HG03432 (cell line): Measurements from ENCODE around the gene KCNF1.

Experiments used
- ATAC-seq: cut with Tn5 transposase; IDR thresholded peaks from one replicate; pipeline ENCODE4 v1.9.1; 2021; ENCODE audit warnings: mild to moderate bottlenecking, moderate library complexity; ENCODE audit not compliant: unreplicated experiment

KCNF1 gene

DNA sequence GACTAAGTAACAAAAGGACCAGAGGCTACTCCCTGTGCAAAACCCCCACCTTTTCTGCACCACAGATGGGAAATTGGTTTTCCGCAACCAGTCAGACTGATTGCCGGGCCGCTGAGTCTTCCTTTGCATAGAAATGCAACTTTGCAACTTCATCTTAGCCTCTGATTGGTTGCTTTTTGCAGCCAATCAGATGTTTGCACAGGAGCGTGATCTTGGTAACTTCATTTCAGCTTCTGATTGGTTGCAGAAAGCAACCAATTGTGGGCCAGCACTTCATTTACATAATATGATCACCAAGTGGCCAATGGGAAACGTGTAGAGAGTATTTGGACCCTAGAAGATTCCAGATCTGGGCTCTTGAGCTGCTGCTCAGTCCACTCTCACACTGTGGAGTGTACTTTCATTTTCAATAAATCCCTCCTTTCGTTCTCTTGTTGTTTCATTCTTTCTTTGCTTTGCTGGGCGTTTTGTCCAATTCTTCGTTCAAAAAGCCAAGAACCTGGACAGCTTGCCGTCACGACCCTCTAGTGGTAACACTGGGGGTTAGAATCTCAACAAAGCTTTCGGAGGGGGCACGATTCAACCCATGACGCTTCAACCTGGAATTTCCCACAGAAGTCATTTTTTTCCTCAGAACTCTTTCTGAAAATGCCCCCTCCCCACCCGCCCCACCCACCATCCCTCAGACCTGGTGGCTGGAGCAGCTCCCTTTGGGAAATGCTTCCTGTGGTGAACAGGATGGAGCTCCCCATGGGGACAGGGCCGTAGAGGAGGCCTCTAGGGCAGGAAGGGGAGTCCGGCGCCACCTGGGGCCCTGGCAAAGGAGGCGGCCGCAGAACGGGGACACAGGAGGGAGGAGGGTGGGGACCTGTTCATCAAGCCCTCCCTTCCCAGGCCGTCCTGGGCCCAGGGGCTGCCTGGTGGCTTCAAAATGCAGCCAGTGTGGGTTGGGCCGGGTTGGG is 31.8 kb upstream of the KCNF1 start:
- no peak for ATAC-seq

DNA sequence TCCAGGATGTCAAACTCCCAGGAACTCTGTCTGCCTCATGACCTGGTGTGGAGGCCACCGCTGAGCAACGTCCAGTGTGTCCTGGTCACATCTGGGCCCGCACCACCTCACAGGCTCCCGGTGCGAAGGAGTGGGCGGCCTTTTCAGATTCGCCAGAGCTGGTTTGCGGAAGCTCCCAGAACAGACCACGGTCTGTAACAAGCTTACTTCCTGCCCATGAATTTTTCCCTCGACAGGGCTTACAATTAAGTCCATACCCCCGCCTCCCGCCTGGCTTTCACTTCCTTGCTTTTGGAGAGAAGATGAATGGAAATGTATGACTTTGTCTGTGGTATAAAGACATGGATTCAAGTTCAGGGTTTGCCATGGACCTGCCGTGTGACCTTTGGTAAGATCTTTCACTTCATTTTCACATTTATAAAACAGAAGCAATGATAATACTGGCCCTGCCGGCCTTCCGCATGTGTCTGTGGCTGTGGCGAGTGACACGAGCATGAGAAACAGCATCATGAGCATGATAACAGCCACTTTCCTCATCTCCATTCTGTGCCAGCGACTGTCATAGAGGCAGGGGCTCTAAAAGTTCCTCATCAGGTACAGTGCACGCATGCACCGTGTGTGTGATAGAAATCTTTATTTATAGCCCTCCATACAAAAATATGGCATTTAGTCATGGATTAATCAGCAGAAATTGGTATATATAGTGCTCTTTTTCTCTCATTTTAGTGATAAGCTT is 31.0 kb upstream of the KCNF1 start:
- no peak for ATAC-seq

DNA sequence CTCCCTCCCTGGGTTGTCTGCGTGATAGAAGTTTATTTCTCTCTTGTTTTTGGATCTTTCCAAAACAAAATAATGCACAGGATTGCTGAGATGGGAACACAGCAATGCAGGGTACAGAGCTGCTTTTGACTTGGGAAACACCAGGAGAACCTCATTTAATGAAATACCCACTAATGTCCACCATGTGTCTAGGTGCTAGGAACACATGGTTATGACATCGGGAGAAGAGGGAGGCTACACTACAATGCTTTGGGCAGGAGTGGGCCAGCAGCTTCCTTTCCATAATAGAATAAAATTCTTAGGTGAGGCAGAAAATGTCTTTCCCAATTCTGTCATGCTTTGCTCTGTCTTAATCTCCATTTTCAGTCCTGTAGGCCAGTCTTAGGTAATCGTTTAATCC is 29.2 kb upstream of the KCNF1 start:
- no peak for ATAC-seq

DNA sequence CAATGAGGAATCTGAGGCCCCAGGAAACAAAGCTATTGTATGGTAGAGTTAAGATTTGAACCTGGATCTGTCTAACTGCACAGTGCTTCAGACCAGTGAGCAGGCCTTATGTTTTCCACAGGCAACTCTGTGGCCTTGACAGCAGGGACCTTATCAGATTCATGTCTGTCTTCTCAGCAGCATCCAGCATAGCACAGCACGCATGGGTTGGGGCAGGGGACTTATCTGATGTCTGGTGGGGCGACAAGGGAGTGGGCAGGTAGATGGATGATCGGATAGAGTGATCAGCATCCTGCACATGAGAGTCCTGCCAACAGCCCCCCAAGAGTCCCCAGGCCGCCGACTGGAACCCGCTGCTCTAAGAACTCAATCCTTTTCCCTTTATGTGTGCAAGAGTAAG is 28.7 kb upstream of the KCNF1 start:
- no peak for ATAC-seq

DNA sequence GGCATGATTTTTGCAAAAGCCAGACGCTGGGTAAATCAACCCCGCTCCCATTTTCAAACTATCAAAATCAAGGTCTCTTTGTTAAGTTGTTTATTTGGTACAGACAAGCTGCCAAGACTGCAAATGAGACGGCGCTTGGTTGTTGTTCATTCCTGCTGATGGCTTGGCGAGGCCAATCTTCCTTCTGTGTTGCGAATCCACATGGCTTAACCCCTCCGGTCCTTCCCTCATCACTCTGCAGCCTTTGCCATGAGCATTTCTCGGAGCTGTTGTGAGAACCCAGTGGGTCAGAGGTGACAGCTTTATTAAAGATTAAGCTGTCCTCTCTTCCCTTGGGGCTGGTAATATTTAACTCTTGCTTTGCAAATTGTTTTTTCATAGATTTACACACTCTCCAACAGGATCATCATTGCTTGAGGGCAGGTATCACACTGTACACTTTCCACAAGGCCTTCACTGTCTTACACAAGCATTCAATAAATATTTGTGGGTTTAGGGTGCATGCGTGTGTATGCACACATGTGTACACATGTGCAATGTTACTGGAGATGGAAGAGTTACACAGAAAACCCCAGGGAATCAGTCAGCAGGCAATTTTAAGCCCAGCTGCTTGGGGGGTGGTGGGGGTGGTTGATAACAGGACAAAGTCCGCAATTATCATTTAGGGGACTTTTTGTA is 27.8 kb upstream of the KCNF1 start:
- no peak for ATAC-seq

DNA sequence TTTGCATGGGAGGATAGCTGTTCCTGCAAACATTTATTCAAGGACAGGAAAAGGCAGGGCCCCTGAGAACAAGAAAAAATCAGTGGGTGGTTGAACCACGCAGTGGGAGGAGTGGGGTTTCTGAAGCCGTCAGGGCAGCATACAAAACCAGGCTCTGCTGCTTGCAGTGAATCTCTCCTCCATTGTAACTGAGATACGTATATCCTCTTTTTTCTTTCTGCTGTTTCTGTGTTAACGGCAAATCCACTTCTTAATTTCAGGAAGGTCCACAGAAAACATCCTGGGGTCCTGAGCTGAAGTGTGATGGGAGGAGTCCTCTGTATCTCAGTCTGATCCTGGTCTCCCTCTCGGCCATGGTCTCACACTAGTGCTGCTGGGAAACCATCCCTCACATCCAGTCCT is 27.2 kb upstream of the KCNF1 start:
- no peak for ATAC-seq

DNA sequence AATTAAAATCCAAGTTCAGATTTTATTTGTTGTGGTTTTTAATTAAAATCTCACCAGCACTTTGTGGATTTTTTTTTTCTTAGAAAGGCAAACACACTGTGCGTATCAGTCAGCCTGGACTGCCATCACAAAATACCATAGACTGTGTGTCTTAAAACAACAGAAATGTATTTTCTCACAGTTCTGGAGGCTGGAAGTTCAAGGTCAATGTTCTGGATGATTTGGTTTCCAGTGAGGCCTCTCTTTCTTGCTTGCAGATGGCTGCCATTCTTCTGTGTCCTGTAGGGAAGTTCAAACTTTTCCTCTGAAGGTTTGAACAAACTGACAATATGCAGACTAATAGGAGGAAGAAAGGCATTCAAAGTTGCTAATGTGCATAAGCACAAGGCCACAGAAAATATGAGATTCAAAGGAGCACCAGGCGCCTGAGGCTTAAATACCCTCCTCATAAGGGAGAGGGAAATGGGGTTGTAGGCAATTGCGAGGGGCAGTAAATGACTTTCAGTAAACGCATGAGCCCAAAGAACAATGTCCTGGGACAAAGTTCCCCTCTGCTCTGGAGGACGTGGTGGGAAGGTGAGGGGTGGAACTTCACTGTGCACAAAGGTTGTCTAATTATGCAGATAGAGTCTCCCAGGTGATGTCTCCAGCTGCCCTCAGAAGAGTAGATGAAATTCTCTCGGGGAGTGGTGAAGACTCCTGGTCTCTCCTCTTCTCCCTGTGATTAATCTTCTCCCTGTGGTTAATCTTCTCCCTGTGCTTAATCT is 26.5 kb upstream of the KCNF1 start:
- ATAC-seq, result no peak

DNA sequence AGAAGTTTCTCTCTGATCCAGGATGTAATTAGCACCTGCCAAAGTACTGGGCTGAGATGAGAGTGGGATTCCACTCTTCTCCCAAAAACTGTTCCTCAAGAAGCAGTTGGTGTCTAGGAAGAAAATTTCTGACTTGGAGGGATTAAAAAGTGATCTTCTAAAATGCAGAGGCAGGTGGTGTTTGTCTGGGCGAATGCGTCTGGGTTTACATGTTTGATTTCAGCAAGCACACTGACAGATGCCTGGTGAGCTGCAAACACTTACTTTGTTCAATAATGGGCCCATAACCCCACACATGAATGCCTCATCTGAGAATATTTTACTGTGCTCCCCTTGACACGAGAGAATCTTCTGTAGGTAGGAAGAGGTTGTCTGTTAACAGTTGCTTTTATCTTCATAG is 24.3 kb upstream of the KCNF1 start:
- ATAC-seq, result no peak

DNA sequence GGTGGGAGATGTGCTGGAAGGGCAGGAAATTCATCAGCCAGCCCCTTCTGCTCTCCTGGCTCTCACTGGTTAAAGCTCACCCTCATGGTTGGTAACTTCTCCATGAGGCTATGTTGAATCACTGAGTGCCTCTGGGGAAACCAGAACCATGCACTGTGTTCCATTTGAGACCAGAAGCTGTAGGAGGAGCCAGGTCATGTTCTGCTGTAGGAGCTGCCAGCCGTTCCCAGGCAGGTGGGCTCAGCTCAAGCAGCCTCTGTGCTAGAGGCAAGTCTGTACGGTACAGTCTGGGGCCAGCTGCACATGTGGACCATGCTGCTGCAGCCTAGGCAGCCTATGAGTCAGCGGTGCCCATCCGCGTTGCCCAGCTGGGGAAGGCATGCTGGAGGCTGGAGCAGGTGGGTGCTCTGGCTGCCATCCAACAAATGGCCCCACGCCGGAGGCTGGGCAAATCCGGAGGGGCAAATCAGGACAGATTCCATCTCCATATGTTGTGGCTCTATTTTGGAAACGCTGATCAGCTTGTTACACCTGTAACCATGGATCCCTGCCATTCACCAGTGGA is 22.0 kb upstream of the KCNF1 start:
- no peak for ATAC-seq

DNA sequence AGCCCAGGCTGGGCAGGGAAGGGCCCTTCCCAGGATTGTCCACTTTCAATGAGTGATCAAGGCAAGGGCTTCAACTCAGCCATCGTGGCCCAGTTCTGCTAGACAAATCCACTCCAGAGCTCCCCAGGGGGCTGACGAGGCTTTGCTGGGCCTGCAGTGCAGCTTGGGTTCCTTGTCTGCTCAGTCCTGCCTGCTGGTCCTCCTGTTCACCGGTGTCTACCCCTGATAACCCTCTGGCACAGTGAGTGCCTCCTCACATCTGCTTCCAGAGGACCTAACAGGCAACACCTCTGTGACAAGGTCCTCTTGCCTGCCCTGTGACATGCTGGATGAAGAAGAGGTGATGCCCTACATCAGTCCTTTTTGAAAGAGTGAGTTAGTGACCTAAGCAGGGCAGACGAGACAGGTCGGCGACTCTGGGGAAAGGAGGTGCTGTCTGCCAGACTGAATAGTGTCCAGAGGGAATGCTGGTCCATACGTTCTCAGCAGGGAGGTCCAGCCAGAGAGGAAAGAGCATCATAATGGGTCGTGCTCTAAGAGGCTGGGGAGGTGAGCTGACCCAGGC is 20.9 kb upstream of the KCNF1 start:
- no peak for ATAC-seq

DNA sequence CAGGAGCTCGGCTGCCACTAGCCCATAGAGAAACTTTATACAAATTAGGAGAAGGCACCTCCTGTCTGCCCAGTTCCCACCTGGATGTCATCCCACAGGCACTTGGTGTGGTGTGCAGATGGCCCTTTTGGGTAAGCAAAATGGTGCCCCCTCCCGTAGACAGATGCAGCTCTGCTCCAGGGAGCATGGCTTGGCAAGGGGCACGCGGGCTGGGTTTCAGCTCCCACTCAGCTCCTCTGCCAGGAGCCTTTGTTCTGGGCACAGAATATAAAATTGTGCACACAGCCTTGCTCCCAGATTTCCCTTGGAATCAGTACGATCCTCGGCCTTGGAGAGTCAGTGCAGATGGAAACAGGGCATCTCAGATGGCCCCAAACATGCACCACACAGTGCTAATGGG is 20.3 kb upstream of the KCNF1 start:
- no peak for ATAC-seq

DNA sequence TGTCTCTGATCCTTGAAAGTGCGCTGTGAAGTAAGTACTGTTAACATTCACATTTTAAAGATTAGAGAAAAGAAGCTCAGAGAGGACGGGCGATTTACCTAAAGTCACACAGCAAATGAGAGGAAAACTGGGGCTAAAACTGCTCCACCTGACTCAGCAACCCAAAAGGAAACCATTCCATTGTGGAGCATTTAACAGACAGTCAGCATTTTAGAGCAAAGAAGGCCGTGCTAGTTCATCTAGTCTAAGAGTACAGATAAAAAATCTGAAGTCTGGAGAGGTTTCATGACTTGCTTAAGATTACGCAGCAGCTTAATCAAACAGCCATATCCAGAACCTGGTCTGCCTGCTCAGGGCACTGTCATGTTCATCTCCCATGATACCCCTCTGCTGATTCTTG is 19.9 kb upstream of the KCNF1 start:
- ATAC-seq, result no peak

DNA sequence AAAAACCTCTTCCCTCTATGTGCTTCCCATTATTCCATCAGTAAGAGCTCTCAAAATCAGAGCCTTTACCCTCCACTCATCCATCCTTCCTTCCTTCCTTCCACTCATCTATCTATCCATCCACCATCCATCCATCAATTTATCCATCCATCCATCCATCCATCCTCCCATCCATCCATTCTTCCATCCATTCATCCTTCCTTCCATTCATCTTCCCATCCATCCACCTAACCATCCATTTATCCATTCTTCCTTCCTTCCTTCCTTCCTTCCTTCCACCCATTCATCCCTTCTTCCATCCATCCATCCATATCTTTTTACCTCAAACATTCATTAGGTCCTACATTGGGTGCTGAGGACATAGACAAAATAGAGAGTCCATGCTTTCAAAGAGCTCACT is 19.4 kb upstream of the KCNF1 start:
- ATAC-seq, result no peak

DNA sequence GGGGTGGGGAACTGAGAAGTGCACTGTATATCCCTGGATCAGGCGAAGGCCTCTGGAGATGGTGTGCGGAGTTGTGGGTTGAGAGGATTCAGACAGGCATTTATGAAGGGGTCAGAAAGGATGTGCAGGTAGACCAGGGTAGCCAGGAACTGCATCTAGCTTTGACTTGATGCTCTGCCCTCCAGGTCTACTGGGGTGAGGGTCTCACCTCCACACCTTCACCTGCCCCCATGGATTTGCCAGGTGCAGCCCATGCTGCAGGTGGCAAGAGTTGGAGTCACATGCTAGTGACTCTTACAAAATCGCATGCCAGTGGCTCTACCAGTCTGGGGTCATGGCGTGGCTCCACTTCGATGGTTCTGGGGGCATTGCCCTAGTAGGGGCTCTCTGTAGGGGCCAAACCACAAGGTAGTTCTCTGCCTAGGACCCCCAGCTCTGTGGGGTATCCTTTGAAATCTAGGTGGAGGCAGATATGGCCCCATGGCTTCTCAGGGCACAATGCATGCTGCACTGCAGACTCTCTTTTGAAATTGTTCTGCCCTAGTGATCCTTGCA is 18.9 kb upstream of the KCNF1 start:
- no peak for ATAC-seq

DNA sequence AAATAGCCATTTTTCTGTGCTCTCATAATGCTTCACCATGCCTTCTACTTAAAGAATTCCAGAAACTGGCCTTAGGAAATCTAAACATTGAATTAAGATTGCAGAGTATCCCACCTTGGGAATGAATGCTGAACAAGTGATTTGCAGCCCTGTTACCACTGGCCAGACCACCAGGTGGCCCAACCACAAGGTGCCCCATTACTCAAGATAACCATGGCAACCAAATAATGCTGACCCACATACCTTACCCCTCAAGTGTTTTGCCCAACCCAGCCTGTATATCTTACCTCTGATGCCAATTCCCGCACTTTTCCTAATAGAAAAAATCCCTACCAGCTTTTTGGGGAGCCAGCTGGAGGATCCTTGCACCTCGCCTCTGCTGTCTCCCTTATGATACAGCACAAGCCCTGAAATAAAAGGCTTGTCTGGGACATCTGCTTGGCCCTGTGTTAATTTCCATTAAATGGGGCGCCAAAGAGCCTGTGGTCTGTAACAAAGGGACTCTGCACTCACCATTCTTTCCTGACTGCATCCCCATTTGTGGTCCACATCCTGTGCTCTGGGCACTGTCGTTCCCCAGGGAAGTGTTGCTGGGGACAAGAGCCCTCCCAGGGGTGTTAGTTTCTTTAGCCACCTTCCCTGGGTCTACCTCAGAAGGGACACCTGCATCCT is 17.3 kb upstream of the KCNF1 start:
- ATAC-seq, result no peak

DNA sequence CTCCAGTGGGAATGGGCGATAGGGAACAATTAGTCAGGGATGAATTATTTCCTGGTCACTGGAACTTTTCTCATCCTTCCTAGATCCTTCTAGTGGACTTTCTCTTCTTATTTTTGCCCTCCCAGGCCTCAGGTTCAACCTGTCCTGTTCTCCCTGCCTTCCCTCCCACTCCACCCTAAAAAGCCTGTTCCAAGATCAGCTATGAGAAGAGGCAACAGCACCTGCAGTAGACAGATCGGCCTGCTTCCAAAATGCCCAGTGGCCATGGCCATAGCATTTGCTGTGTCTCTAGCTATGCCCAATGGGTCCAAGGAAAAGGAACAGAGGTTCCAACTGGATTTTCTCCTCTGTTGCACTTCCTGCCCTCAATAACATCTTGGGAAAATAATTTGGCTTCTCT is 16.5 kb upstream of the KCNF1 start:
- no peak for ATAC-seq

DNA sequence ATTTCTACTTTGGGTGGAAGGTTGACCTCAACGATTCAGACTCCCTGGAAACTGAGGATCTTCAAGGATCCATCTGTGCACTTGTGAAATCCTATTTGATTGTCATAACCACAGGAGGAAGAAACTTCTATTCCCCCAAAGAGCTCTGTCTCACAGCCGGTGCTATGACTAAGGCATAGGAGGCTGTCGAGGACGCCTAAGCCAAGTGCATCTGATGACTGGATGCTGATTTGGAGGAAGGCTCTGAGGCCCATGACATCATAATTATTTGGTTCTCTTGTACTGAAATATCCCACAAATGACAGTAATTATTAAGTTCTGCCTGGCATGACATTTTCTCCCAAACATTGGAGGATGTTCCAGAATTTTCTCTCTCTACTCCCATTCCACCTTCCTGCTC is 13.8 kb upstream of the KCNF1 start:
- no peak for ATAC-seq

DNA sequence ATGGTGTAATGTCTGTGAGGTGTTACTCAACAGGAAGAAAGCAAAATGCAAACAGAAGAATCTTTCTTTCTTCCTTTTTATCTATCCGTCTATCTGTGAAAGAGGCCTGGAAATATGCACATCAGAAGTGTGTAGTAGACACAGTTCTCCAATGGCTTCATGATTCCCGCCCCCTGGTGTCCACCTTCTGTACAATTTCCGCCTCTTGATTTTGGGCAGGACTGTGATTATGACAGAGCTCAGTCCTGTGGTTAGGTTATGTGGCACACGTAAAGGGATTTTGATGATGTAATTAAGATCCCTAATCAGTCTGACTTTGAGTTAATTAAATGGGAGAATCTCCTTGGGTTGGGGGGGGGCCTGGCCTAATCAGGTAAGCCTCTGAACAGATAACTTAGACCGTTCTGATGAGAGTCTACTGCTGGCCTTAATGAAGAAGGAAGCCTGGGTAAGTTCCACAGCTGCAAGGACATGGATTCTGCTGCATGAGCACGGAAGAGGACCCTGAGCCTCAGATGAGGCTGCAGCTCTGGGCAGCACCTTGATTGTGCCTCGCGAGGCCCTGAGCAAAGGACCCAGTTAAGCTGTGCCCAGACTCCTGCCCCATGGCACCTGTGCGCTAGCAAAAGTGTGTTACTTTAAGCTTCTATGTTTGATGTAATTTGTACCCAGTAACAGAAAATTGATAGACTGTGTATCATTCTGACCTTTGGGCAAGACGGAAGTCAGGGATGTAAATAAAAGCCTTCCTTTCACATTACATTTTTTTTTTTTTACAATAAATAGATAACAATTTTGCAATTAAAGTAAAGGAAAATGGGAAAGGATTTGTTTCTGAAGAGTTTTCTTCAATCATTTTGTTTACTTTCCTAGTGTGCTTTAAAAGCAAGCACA is 11.3 kb upstream of the KCNF1 start:
- ATAC-seq, result no peak
